DOHH2 (cell line): Measurements from ENCODE around the gene KEL.

Experiments used
- H3F3A ChIP-seq: fragments of 200-600 bp; sonication (generic), shearing (Covaris generic); 2 replicates; pipeline ENCODE4 v1.6.0; 2016; ENCODE audit warnings: antibody characterized with exemption, mild to moderate bottlenecking; ENCODE audit not compliant: control insufficient read depth, insufficient read depth
- H3K27ac ChIP-seq: fragments of 200-600 bp; sonication (generic); 2 replicates; pipeline ENCODE4 v1.5.1; 2014; ENCODE audit warnings: low read depth, mild to moderate bottlenecking, low read length, moderate library complexity
- H3K27me3 ChIP-seq: fragments of 200-600 bp; sonication (generic); 2 replicates; pipeline ENCODE4 v1.6.1; 2014; ENCODE audit warnings: mild to moderate bottlenecking, low read length, mixed read lengths; ENCODE audit not compliant: control insufficient read depth
- H3K36me3 ChIP-seq: fragments of 200-600 bp; sonication (generic); 2 replicates; pipeline ENCODE4 v1.6.1; 2014; ENCODE audit warnings: mild to moderate bottlenecking, low read length, moderate library complexity, mixed read lengths; ENCODE audit not compliant: control insufficient read depth
- H3K4me1 ChIP-seq: fragments of 200-600 bp; sonication (generic); 2 replicates; pipeline ENCODE4 v1.6.1; 2014; ENCODE audit warnings: mild to moderate bottlenecking, low read length, mixed read lengths; ENCODE audit not compliant: control insufficient read depth
- H3K4me2 ChIP-seq: fragments of 200-600 bp; sonication (generic); 2 replicates; pipeline ENCODE4 v1.6.0; 2014; ENCODE audit warnings: mild to moderate bottlenecking, low read length, moderate library complexity
- H3K4me3 ChIP-seq: fragments of 200-600 bp; sonication (generic); 2 replicates; pipeline ENCODE4 v1.5.1; 2014; ENCODE audit warnings: mild to moderate bottlenecking, low read length, mixed read lengths
- H3K79me2 ChIP-seq: fragments of 200-600 bp; sonication (generic); 2 replicates; pipeline ENCODE4 v1.6.1; 2014; ENCODE audit warnings: mild to moderate bottlenecking, low read length, mixed read lengths; ENCODE audit not compliant: control insufficient read depth
- H3K9me2 ChIP-seq: fragments of 200-600 bp; sonication (generic); replicated peaks from 2 replicates; pipeline ENCODE4 v1.6.1; 2014; ENCODE audit warnings: mild to moderate bottlenecking, low read length, mixed read lengths; ENCODE audit not compliant: control insufficient read depth
- H3K9me3 ChIP-seq: fragments of 200-600 bp; sonication (generic); 2 replicates; pipeline ENCODE4 v1.6.1; 2014; ENCODE audit warnings: antibody characterized with exemption, low read length, mixed read lengths; ENCODE audit not compliant: control insufficient read depth, insufficient read depth
- H4K20me1 ChIP-seq: fragments of 200-600 bp; sonication (generic); 2 replicates; pipeline ENCODE4 v1.6.0; 2014; ENCODE audit warnings: low read depth, mild to moderate bottlenecking, antibody characterized with exemption, low read length, moderate library complexity; ENCODE audit not compliant: control insufficient read depth, insufficient read depth
- EZH2phosphoT487 ChIP-seq: fragments of 200-600 bp; sonication (generic); IDR thresholded peaks from 2 replicates; pipeline ENCODE4 v1.6.1; 2017; ENCODE audit warnings: borderline replicate concordance, mild to moderate bottlenecking, antibody characterized with exemption, low read length, moderate library complexity, mixed read lengths
- TF ChIP-seq, protein P1 (sequence below): fragments of 200-600 bp; sonication (generic); IDR thresholded peaks from one replicate; pipeline ENCODE4 v1.5.1; 2014; ENCODE audit warnings: antibody characterized with exemption, mild to moderate bottlenecking, low read depth, low read length; ENCODE audit not compliant: poor library complexity, severe bottlenecking

KEL gene

DNA sequence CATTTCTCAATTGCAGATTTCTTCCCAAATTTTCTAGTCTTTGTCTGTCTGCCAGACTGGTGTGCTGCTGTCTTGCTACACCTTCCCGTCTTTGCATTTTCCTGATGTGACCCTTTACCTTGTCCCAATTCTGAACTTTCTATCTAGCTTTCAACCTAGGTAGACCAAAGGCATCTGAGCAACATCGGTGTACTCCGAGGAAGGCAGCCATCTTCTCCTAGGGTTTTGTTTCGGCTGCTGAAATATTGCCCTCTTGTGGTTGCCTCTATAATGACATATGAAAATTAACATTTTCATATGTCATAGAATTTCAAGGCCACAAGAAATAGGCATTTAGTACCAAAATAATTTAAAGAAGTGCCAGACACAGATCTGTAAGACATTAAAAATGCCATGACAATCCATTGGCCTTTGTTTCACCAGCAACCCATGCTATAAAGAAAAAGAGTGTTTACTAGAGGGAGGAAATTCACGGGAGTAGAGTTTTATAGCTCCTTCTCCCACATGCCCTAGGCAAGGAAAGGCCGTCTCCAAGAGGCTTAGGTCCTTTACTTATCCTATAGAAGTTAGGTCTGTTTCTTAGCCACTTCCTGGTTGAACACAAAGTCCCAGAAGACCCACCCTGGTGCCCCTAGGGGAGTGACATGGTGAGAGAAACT, 41.4 kb upstream of the KEL start:
- Histone ChIP-seq H3K4me1 (peaks cover 36% of the 10 kb centered on the region), H3K27me3 (no peaks in the 10 kb centered on the region), H4K20me1 (no peaks in the 10 kb centered on the region), H3F3A (peaks cover under 1% of the 10 kb centered on the region; the same call in 1 of the 2 replicates), H3K4me2 (peak overlapping the region; percentile 52), H3K27ac (no peak overlapping the region), H3K9me2 (no peaks in the 10 kb centered on the region), H3K79me2 (no peaks in the 10 kb centered on the region), H3K36me3 (no peaks in the 10 kb centered on the region), H3K9me3 (no peaks in the 10 kb centered on the region), H3K4me3 (peak overlapping the region; percentile 42)
- TF ChIP-seq, protein P1, sequence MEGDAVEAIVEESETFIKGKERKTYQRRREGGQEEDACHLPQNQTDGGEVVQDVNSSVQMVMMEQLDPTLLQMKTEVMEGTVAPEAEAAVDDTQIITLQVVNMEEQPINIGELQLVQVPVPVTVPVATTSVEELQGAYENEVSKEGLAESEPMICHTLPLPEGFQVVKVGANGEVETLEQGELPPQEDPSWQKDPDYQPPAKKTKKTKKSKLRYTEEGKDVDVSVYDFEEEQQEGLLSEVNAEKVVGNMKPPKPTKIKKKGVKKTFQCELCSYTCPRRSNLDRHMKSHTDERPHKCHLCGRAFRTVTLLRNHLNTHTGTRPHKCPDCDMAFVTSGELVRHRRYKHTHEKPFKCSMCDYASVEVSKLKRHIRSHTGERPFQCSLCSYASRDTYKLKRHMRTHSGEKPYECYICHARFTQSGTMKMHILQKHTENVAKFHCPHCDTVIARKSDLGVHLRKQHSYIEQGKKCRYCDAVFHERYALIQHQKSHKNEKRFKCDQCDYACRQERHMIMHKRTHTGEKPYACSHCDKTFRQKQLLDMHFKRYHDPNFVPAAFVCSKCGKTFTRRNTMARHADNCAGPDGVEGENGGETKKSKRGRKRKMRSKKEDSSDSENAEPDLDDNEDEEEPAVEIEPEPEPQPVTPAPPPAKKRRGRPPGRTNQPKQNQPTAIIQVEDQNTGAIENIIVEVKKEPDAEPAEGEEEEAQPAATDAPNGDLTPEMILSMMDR, result peak; percentile 97
- no peak for TF ChIP-seq EZH2phosphoT487

DNA sequence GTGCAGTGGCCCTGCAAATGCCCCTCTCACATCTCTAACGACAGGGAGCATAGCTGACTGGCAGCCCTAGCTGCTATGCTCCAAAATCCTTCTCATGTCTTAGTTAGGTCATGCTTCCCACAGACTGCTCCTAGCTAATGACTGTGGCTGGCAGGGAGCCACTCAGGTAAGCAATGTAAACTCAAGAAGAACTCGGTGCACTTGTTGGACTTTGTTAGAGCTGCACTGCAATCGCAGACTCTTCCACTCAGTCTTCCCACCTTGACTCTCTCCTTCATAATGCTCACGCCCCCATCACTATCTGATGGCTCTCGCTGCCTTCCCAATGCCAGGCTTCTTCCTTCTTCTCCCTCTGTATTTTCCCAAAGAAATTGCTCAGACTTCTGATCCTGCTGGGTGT, 40.7 kb upstream of the KEL start:
- H3K79me2 ChIP-seq, result no peaks in the 10 kb centered on the region
- H3K27ac ChIP-seq, result no peak overlapping the region
- no peaks in the 10 kb centered on the region for H4K20me1 ChIP-seq
- H3K4me1 ChIP-seq, result peaks cover 30% of the 10 kb centered on the region
- peak overlapping the region; percentile 52 for H3K4me2 ChIP-seq
- H3K4me3 ChIP-seq, result peak overlapping the region; percentile 42
- no peaks in the 10 kb centered on the region for H3K9me2 ChIP-seq
- H3K36me3 ChIP-seq, result no peaks in the 10 kb centered on the region
- no peaks in the 10 kb centered on the region for H3K27me3 ChIP-seq
- TF ChIP-seq EZH2phosphoT487, result no peak
- TF ChIP-seq, protein P1, result no peak
- no peaks in the 10 kb centered on the region for H3F3A ChIP-seq
- no peaks in the 10 kb centered on the region for H3K9me3 ChIP-seq

DNA sequence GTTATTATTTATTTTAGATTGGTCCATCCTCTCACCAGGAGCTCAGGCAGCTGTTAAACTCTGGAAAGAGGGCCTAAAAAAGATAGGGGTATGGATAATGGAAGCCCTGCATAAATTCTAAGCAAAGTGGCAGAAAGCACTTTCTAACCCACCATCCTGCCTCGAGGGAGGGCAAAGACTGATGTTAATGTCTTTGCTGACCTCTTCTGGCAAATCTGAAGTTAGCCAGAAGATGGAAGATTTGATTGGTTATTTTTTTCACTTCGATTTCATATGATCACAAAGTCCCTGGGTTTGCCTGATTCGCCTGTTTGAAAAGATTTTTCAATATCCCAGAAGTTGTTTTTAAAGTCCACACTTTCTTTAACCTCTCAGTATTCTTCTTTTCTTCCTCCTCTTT, 39.9 kb upstream of the KEL start:
- H3K4me1 ChIP-seq, result peaks cover 26% of the 10 kb centered on the region
- TF ChIP-seq, protein P1, result peak; percentile 53
- no peak for TF ChIP-seq EZH2phosphoT487
- H3K9me3 ChIP-seq, result no peaks in the 10 kb centered on the region
- no peaks in the 10 kb centered on the region for H4K20me1 ChIP-seq
- H3K36me3 ChIP-seq, result no peaks in the 10 kb centered on the region
- H3K27me3 ChIP-seq, result no peaks in the 10 kb centered on the region
- H3F3A ChIP-seq, result no peaks in the 10 kb centered on the region
- no peaks in the 10 kb centered on the region for H3K79me2 ChIP-seq
- H3K4me2 ChIP-seq, result no peak overlapping the region
- no peak overlapping the region for H3K4me3 ChIP-seq
- H3K9me2 ChIP-seq, result no peaks in the 10 kb centered on the region
- no peak overlapping the region for H3K27ac ChIP-seq
